ENCODE measurements around the gene OR51B4. TPM values are rescaled to one million over a fixed set of nuclear protein-coding genes. Genes with fewer than 3 reads are reported as not detected.
A peak's percentile ranks its signal among the peaks of the same experiment; 100 is the strongest.

The OR51B4 gene
- total and polyA plus RNA-seq, 9 of the 15 experiments (the other 6 are each of a cell fraction or from before 2014, with no cell fraction given): 17.1 to 64.6 (median 39.9) TPM

GRCh38 chr11:5335170-5335569 lies 33.4 kb upstream of the OR51B4 start (continued):
- TF ChIP-seq BRF1 (IDR thresholded peaks at IDR 0.05; ENCODE audit: borderline replicate concordance, extremely low read depth, insufficient read length) (no peak), KAT7 (CRISPR knock-in tag; IDR thresholded peaks at IDR 0.05; ENCODE audit: borderline replicate concordance) (no peak), GTF2A2 (tag; IDR thresholded peaks at IDR 0.05) (no peak), GABPB1 (CRISPR knock-in tag; IDR thresholded peaks at IDR 0.05) (no peak), ZNF395 (CRISPR knock-in tag; IDR thresholded peaks at IDR 0.05) (no peak), RREB1 (CRISPR knock-in tag; IDR thresholded peaks at IDR 0.05) (no peak), HNRNPUL1 (IDR thresholded peaks at IDR 0.05; ENCODE audit: low read length) (no peak), SMARCA4 (IDR thresholded peaks at IDR 0.05) (peak; percentile 40; the same call in 1 of the 2 replicates), SNIP1 (IDR thresholded peaks at IDR 0.05; ENCODE audit: low read depth) (no peak), HSF4 (CRISPR knock-in tag; IDR thresholded peaks at IDR 0.05; ENCODE audit: borderline replicate concordance) (no peak), ZBTB12 (CRISPR knock-in tag; IDR thresholded peaks at IDR 0.05) (no peak), HDAC2 (IDR thresholded peaks at IDR 0.05) (no peak), POLR3A (IDR thresholded peaks at IDR 0.05; ENCODE audit: borderline replicate concordance, extremely low read depth, insufficient read depth, insufficient read length) (no peak)
